GM19193 (cell line): ENCODE measurements around the gene SSPN.
A peak's percentile ranks its signal among the peaks of the same experiment; 100 is the strongest.

Experiments used
- POLR2A ChIP-seq: IDR thresholded peaks from 4 replicates; pipeline ENCODE4 v1.6.1; 2011; ENCODE audit not compliant: insufficient read depth, insufficient read length; ENCODE audit errors: extremely low read depth

Gene SSPN, protein sequence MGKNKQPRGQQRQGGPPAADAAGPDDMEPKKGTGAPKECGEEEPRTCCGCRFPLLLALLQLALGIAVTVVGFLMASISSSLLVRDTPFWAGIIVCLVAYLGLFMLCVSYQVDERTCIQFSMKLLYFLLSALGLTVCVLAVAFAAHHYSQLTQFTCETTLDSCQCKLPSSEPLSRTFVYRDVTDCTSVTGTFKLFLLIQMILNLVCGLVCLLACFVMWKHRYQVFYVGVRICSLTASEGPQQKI

DNA sequence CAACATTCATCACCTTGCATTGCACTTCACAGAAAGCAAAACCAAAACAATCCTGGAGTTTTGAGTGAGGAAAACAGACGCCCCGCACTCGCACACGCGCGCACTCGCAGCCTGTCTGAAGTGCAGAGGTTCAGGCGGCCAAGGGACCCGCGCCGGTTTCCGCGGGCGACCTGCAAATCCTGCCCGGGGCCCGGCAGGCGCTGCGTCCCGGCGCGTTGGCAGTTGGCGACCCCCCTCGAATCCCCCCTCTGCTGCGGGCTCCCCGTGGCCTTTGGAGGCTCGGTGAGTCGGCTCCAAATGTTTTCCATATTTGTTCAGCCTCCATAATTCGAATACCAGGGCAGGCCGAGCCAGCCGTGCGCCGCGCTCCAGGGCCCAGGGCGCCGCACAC lies at the start of gene SSPN:
Gene SSPN (plus strand): TSS at position 324 of the 391 bp plus-strand sequence. CDS start 100 bp downstream, outside the sequence.
- TF ChIP-seq POLR2A, result no peak

GRCh38 chr12:26148291-26148690 lies 47.1 kb upstream of the SSPN start:
- TF ChIP-seq POLR2A, result no peak

DNA sequence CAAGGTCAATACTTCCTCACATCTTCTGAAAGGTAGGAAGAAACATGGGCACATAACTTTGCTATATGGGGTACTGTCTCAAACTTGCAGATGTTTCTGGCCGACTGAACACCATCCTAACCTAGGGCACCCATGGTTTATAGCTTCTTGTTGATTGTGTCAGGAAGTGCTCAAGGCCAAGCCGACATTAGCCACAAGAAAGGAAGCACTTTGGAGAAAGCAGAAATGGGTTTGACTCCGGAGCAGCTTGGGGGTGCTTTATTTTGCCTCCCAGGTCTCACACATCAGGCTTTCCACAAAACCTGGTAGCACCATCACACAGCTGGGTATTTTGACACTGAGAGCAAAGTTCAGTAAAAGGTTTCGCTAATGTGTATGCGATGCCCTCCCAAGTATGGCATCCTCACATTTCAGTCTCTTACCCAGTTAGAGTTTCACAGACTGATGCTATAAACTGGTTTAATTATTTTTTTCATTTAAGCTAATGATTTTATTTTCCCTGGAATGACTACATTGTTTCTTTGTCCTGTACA lies 45.3 kb upstream of the SSPN start:
- no peak for TF ChIP-seq POLR2A

GRCh38 chr12:26150736-26151450 lies 44.5 kb upstream of the SSPN start:
- TF ChIP-seq POLR2A, result no peak

GRCh38 chr12:26152507-26153102 lies 42.8 kb upstream of the SSPN start:
- no peak for TF ChIP-seq POLR2A

DNA sequence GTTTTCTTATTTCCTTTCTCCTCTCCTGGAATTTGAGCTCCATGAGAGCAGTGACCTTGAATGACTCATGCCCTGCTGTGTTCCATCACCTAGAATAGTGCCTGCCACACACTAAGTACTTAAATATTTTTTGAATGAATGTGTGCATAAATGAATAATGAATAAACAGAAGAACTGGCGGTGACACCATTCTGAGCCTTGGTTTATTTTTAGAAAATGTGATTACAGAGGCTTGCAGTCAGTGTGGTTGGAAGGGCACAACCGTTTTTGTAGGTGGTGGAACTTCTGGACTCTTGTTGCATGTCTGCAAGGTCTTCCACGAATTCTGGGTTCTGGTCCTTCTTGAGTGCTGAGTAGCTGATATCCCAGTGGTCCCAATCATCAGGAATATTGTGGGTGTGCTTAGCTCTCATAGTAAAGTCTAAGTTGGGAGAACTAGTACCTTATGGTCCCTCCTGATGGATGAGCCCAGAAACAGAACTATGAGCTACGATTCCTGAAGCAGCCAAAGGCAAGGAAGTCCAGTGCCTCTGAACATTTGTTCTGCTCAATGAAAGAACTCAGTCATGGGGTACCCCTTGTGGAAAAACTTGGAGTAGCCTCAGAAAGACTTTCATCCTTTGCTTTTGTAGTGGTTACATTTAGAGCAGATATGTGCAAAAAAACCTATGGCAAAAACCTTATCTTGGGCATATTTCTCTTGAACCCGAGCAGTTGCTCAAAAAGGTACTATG lies 41.8 kb upstream of the SSPN start:
- no peak for TF ChIP-seq POLR2A

- TF ChIP-seq POLR2A, result peak; percentile 62
Observed at GRCh38 chr12:26156201-26156871, 39.0 kb upstream of the SSPN start.

DNA sequence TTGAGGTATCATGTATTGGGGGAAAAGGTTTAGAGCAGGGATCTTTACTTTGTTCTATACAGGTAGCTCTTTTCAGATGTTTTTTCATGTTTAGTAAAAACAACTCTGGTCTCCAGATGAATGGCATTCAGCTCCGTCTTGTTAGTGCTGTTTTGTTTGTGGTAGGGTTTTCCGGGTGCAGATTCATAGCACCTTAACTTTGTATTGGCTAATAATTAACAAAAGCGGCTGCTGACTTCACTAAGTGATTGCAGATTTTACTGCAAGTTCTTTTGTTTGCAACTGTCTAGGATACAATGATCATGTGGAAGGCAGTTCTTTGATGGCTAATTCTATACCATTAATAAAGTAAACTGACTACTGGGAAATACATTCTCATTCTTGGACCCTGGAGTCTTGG lies 38.4 kb upstream of the SSPN start:
- TF ChIP-seq POLR2A, result no peak

GRCh38 chr12:26158078-26158764 lies 37.2 kb upstream of the SSPN start:
- TF ChIP-seq POLR2A, result peak; percentile 29

- no peak for TF ChIP-seq POLR2A
Observed at GRCh38 chr12:26162174-26162573, 33.2 kb upstream of the SSPN start.

GRCh38 chr12:26162905-26163304 lies 32.5 kb upstream of the SSPN start:
- no peak for TF ChIP-seq POLR2A

DNA sequence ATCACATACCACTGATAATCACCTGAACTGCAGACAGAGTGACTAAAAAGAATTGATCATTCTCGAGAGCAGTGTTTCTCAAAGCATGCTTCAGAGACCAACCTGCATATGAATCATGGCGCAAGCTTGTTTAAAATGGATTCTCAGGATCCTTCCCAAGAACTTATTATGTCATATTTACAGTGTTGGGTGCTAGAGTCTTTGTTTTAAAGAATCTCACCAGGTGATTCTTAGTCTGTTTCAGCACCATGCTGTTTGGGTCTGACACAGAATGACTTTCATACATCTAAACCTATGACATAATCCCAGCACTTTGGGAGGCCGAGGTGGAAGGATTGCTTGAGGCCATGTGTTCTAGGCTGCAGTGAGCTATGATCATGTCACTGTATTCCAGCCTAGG lies 31.3 kb upstream of the SSPN start:
- TF ChIP-seq POLR2A, result no peak

DNA sequence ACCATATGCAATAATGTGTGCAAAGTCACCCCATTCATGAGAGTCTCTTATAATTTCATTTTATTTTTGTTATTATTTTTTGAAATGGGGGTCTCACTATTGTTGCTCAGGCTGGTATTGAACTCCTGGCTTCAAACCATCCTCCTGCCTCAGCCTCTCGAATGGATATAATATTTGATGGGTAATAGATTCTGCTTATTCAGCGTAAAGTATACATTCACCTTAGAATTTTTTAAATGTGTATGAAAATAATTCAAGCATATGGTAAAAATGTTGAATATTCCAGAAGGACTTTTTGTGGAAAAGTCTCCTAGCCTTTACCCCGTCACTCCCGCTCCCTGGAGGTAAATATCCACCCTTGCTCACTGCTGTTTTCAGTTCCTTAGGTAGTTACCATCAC lies 23.4 kb upstream of the SSPN start:
- TF ChIP-seq POLR2A, result no peak

DNA sequence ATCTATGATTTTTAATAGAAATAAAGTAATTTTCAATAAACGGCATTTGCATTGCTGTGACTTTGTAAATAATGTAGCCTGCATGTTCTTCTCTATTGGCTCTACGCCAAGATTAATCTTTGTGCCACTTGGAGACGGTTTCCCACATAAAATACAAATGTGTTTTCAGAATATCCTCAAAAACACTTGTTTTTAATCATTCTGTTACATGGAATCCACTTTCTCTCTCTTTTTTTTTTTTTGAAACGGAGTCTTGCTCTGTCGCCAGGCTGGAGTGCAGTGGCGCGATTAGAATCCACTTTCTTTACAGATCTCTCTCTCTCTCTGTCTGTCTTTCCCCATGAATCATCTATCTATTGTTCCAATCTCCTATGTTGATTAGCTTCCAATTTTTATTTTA lies 22.8 kb upstream of the SSPN start:
- TF ChIP-seq POLR2A, result no peak
